Right lung (tissue), 5 donors: ENCODE measurements around the gene FBN2. TPM values are rescaled to one million over a fixed set of nuclear protein-coding genes. Genes with fewer than 3 reads are reported as not detected.

Experiments
- DNase-seq, 2 donors: peaks; one replicate each; pipeline ENCODE4 v3.0.0-alpha.2; 2013
- polyA plus RNA-seq, 5 donors: library from polyadenylated mRNA; unstranded; fragments of 120-200 nt; gene quantifications; one replicate each; pipeline versions ENCODE4 v1.2.1 to v1.2.3, GENCODE V29; 2013; ENCODE audit warnings: inconsistent platforms in 1 of 5, low replicate concordance in 1 of 5; ENCODE audit not compliant: insufficient read length in 5 of 5, insufficient read depth in 1 of 5

Gene FBN2
- polyA plus RNA-seq, 5 donors, result 37.5 to 57.0 (median 52.2) TPM

GRCh38 chr5:128212191-128212806 is 325.7 kb downstream of the FBN2 start:
- DNase-seq, result no peak

GRCh38 chr5:128208436-128208835 is 329.6 kb downstream of the FBN2 start:
- no peak for DNase-seq
